ENCODE results near the gene RAB1B.

The RAB1B gene

DNA sequence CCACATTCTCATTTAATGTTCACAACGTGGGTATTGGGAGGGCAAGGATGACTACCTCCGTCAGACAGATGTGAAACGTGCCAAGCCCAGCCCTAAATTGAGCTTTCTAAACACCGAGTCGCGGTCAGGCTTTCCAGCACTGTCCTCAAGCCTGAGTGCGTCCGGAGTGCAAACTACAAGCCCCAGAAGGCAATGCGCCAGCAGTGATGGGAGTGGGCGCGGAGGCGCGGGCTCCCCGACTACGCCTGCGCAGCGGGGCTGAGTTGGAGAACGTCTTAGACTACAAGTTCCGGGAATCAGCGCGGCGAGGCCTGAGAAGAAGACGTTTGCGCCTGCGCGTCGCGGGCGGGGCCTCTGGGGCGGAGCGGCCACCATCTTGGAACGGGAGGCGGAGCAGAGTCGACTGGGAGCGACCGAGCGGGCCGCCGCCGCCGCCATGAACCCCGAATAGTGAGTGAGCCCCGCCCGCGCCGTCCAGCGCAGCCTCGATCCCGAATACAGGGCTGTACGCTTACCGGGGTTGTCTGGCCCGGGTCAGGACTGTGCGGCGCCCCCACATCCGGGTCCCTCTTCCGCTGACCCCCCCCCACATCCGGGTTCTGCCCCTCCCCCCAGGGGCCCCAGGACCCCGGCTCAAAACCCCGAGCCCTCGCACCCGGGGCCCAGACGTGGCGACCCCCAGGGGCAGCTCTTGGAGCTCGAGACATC is at the start of gene RAB1B:
RAB1B (plus strand) TSS at position 396 of the 708 bp plus-strand sequence; CDS start at position 437, 41 bp downstream.
- DNase-seq (ENCODE audit: low spot score) = peak; percentile 99

GRCh38 chr11:66218846-66219620 is 49.4 kb upstream of the RAB1B start:
- no peak for DNase-seq (ENCODE audit: low spot score)

GRCh38 chr11:66219846-66220565 is 48.4 kb upstream of the RAB1B start:
- no peak for DNase-seq (ENCODE audit: low spot score)

- no peak for DNase-seq (ENCODE audit: low spot score)
Measured at GRCh38 chr11:66220566-66220935, 47.9 kb upstream of the RAB1B start.

DNA sequence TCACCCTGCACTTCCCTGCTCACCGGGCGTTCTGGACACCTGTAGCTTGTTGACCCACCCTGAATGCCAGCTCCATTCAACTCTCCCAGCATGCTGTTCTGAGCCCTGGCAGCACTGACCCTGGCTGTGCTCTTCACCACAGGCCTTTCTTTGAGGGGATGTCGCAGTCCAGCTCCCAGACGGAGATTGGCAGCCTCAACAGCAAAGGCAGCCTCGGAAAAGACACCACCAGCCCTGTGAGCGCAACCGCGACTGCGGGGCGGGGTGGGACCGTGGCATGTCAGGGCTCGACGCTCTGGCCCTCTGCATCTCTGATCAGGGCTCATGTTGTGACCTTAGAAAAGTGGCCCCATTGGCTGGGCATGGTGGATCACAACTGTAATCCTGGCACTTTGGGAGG is 47.4 kb upstream of the RAB1B start:
- no peak for DNase-seq (ENCODE audit: low spot score)

- peak; percentile 58 for DNase-seq (ENCODE audit: low spot score)
Measured at GRCh38 chr11:66221726-66222236, 46.7 kb upstream of the RAB1B start.

- DNase-seq (ENCODE audit: low spot score) = peak; percentile 93
Measured at GRCh38 chr11:66222358-66223149, 45.9 kb upstream of the RAB1B start.

DNA sequence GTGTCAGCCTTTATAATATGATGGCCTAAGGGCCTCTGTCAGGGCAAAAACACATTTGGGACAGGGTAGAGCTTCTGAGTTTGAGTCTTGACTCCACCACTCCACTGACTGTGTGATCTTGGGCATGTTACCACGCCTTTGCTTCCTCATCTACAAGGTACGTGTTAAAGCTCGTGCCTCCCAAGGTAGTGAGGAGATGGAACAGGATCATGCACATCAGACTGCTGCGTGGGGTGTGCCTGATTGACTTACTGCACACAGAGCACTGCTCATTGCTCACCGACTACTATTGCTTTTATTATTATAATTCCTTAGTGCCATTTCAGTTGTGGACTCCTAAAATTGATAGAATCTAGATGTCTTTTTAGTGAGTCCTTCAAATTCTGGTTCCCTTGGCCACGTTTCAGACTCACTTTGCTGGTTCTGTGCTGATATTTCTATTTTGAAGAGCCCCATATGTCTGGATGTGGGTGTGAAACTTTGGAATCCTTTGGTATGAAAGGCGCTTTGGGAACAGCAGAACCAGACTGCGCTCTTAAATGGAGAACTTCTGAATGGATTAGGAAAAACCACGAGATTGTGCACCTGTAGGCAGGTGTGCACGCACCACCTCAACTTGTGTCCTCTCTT is 44.1 kb upstream of the RAB1B start:
- DNase-seq (ENCODE audit: low spot score) = no peak

GRCh38 chr11:66225066-66225465 is 43.4 kb upstream of the RAB1B start:
- no peak for DNase-seq (ENCODE audit: low spot score)

GRCh38 chr11:66226101-66226500 is 42.3 kb upstream of the RAB1B start:
- DNase-seq (ENCODE audit: low spot score) = no peak

DNA sequence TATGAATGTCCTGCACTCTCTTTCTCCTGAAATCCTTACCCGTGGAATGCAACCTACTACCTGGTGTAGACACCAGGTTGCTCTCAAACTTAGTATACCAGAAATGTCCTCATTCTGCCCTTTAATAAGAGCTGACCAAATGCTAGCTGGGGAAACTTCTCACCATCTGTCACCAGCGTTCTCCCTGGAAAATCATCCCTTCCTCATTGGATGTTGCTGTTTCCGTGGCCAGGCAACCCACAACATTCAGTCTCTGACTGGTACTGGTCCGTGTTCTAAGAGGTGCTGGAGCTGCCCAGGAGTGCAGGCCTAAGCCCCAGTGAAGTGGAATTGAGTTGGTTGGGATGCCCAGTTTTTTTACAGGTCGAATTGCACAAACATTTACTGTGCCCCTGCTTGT is 40.7 kb upstream of the RAB1B start:
- no peak for DNase-seq (ENCODE audit: low spot score)

GRCh38 chr11:66228521-66228920 is 39.9 kb upstream of the RAB1B start:
- peak; percentile 76 for DNase-seq (ENCODE audit: low spot score)

DNA sequence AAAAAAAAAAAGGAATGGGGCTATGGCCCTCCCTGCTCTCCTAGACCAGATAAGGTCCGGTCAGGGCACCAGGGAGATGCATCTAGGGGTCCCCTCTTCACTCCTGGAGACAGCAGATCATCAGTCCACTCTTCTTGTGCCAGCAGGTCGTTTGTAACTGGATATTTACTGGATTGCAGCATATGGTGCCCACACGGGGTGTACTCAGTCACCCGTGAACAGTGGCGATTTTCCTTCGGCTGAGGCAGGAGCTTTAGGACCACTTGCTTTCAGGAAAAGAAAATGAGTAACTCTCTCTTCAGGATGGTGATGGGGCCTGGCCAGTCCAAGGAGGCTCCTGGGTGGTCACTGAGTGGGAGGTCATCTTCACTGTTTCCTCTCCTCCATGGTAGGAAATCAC is 38.3 kb upstream of the RAB1B start:
- DNase-seq (ENCODE audit: low spot score) = no peak

- DNase-seq (ENCODE audit: low spot score) = no peak
Measured at GRCh38 chr11:66230978-66231377, 37.5 kb upstream of the RAB1B start.

- no peak for DNase-seq (ENCODE audit: low spot score)
Measured at GRCh38 chr11:66231561-66231960, 36.9 kb upstream of the RAB1B start.

DNA sequence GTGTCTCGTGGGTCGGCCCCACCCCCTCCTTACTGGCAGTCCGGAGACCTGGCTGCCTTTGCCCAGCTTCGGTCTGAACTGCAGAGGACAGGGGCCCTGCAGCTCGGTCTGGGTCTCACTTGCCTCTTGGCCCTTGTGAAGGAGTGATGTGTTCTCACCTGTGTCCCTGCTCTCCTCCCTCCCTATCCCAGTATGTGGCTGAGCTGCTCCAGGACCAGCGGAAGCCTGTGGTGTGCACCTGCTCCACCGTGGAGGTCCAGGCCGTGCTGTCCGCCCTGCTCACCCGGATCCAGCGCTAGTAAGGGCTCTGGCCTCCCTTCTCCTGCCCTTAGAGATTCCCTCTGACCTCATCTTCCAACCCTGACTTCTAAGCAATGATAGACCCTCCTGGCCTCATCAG is 35.7 kb upstream of the RAB1B start:
- DNase-seq (ENCODE audit: low spot score) = no peak

DNA sequence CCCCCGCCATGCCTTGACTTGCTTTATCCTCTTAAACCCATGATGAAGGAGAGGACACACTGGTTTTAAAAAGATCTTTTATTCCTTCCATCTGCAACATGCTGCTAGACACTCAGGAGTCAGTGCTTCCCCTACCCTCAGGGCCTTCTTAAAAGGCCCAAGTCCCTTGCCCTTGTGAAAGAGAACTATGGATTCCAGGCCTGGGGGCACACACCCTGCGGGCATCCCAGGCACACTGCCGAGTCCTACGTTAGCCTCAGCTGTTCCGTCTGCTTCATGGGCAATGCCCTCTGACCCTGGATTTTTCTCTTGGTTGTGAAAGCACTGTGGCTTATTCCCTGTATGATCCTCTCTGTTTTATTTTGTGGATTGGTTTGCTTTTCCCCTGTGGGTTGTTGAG is 35.1 kb upstream of the RAB1B start:
- DNase-seq (ENCODE audit: low spot score) = no peak

GRCh38 chr11:66235141-66235540 is 33.3 kb upstream of the RAB1B start:
- no peak for DNase-seq (ENCODE audit: low spot score)

GRCh38 chr11:66237867-66238266 is 30.6 kb upstream of the RAB1B start:
- DNase-seq (ENCODE audit: low spot score) = no peak

GRCh38 chr11:66238786-66239413 is 29.5 kb upstream of the RAB1B start:
- DNase-seq (ENCODE audit: low spot score) = no peak

DNA sequence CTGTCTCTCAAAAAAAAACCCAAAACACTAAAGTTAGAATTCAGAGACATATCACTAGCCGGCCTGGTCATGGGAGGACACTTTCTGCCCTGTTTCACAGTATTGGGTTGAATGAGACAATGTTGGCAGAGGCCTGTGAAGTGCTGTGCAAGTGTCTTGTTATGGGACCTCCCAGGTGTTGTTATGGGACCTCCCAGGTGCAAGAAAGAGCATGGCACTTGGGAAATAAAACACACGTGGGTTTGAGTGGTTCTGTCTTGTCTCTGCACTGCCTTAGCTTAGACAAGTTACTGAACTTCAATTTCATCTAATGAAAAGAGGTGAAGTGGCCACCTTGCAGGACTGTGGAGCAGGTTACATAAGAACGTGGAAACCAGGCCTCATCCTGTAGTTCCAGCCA is 28.9 kb upstream of the RAB1B start:
- DNase-seq (ENCODE audit: low spot score) = no peak

Measured in kidney tubule cell (primary cell).